ENCODE measurements around the gene ARHGAP36. TPM values are rescaled to one million over a fixed set of nuclear protein-coding genes. Genes with fewer than 3 reads are reported as not detected.

The ARHGAP36 gene
- total RNA-seq, 2 experiments from 2014 or later, result not detected

DNA sequence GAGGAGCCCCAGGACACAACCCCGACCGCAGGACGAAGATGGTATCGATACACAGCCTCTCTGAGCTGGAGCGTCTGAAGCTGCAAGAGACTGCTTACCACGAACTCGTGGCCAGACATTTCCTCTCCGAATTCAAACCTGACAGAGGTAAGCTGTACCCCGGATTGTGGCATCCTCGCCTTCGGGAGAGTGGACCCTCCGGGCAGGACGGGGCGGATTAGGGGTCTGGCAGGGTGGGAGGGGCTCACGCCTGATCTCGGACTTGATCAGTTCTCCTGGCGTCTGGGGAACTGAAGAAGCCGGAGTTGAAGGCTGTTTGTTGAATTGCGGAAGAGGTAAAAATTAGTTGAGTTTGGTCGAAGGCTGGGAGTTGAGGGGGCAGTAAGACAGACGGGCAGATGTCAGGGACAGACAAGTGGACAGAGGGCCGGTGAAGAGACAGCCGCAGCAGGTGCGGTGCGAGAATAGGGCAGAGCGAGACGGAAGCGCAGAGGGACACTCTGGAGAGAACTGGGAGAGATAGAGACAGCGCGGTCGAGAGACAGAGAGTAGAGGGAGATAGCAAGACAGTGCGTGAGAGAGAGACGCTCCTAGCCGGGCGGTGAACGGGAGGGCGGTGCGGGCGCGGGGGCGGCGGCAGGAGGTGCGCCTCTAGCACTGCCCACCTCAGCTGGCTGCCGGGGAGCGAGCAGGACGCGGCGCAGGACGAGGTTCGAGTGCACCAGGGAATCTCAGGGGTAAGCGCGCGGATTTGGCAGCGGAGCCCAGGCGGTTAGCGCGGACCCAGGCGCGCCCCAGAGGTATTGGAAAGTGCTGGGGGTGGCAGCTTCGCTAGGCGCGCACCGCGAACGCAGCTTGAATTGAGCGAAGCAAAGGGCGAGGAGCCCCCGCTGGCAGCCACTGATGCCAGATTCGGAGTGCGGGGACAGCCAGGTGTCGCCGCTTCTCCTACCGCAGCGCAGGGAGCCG, 23.9 kb downstream of the ARHGAP36 start:
- Histone ChIP-seq H3K4me3 (ENCODE audit: low read depth, low read length, poor library complexity, severe bottlenecking) (no peak overlapping the region), H3K4me1 (ENCODE audit: insufficient read depth, low read length, poor library complexity, severe bottlenecking) (no peaks in the 10 kb centered on the region), H3K9me2 (ENCODE audit: insufficient read depth, low read length) (no peaks in the 10 kb centered on the region), H2AFZ (ENCODE audit: low read length) (no peak overlapping the region), H3K9me3 (ENCODE audit: low read length) (no peaks in the 10 kb centered on the region), H4K20me1 (ENCODE audit: insufficient read depth, low read length) (no peaks in the 10 kb centered on the region), H3K27ac (ENCODE audit: low read depth, low read length, poor library complexity, severe bottlenecking) (no peak overlapping the region), H3K36me3 (ENCODE audit: insufficient read depth, low read length) (no peaks in the 10 kb centered on the region), H3K79me2 (ENCODE audit: insufficient read depth, low read depth, low read length) (no peaks in the 10 kb centered on the region), H3K4me2 (ENCODE audit: low read length) (no peak overlapping the region)
- intact Hi-C loops (cut with micrococcal nuclease; ENCODE audit: unreplicated experiment), result no loop called here
- BruUV-seq (replicated peaks), result no TSS peak
- no peak for DNase-seq (ENCODE audit: low spot score)
- ChIA-PET CTCF (ENCODE audit: unreplicated experiment) (no interaction called here), POLR2A (no interaction called here)
- no peak for TF ChIP-seq EZH2phosphoT487 (IDR thresholded peaks at IDR 0.05; ENCODE audit: borderline replicate concordance, low read depth, low read length)
- TF ChIP-seq, protein P1, sequence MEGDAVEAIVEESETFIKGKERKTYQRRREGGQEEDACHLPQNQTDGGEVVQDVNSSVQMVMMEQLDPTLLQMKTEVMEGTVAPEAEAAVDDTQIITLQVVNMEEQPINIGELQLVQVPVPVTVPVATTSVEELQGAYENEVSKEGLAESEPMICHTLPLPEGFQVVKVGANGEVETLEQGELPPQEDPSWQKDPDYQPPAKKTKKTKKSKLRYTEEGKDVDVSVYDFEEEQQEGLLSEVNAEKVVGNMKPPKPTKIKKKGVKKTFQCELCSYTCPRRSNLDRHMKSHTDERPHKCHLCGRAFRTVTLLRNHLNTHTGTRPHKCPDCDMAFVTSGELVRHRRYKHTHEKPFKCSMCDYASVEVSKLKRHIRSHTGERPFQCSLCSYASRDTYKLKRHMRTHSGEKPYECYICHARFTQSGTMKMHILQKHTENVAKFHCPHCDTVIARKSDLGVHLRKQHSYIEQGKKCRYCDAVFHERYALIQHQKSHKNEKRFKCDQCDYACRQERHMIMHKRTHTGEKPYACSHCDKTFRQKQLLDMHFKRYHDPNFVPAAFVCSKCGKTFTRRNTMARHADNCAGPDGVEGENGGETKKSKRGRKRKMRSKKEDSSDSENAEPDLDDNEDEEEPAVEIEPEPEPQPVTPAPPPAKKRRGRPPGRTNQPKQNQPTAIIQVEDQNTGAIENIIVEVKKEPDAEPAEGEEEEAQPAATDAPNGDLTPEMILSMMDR (conservative IDR thresholded peaks at IDR 0.05; ENCODE audit: low read length), result no peak

DNA sequence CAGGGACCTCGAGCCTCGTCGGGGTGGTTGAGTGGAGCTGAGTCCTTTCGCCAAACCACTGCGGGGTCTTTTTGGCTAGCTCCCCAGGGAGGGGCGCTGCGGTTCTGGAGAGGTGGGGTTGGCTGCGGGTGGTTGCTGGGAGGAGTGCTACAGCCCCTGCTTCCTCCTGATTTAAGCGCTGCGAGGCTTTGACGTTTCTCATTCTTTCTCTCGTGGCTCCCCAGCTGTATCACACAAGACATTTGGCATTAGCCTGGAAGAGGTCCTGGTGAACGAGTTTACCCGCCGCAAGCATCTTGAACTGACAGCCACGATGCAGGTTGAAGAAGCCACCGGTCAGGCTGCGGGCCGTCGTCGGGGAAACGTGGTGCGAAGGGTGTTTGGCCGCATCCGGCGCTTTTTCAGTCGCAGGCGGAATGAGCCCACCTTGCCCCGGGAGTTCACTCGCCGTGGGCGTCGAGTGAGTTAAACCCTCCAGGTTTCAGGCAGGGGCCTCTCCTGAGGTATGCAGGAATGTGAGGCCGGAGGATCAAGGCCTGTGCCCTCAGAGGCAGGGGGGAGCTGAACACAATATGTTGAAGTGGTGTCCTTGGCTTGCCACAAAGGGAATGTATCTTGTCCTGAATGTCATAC, 25.5 kb downstream of the ARHGAP36 start:
- Histone ChIP-seq H3K9me2 (ENCODE audit: insufficient read depth, low read length) (no peaks in the 10 kb centered on the region), H3K4me3 (ENCODE audit: low read depth, low read length, poor library complexity, severe bottlenecking) (no peak overlapping the region), H3K79me2 (ENCODE audit: insufficient read depth, low read depth, low read length) (no peaks in the 10 kb centered on the region), H3K27ac (ENCODE audit: low read depth, low read length, poor library complexity, severe bottlenecking) (no peak overlapping the region), H2AFZ (ENCODE audit: low read length) (no peak overlapping the region), H4K20me1 (ENCODE audit: insufficient read depth, low read length) (no peaks in the 10 kb centered on the region), H3K36me3 (ENCODE audit: insufficient read depth, low read length) (no peaks in the 10 kb centered on the region), H3K4me1 (ENCODE audit: insufficient read depth, low read length, poor library complexity, severe bottlenecking) (no peaks in the 10 kb centered on the region), H3K9me3 (ENCODE audit: low read length) (no peaks in the 10 kb centered on the region), H3K4me2 (ENCODE audit: low read length) (no peak overlapping the region)
- intact Hi-C loops (cut with micrococcal nuclease; ENCODE audit: unreplicated experiment), result no loop called here
- TF ChIP-seq, protein P1 (conservative IDR thresholded peaks at IDR 0.05; ENCODE audit: low read length), result no peak
- TF ChIP-seq EZH2phosphoT487 (IDR thresholded peaks at IDR 0.05; ENCODE audit: borderline replicate concordance, low read depth, low read length), result no peak
- no TSS peak for BruUV-seq (replicated peaks)
- ChIA-PET CTCF (ENCODE audit: unreplicated experiment) (no interaction called here), POLR2A (no interaction called here)
- DNase-seq (ENCODE audit: low spot score), result no peak

DNA sequence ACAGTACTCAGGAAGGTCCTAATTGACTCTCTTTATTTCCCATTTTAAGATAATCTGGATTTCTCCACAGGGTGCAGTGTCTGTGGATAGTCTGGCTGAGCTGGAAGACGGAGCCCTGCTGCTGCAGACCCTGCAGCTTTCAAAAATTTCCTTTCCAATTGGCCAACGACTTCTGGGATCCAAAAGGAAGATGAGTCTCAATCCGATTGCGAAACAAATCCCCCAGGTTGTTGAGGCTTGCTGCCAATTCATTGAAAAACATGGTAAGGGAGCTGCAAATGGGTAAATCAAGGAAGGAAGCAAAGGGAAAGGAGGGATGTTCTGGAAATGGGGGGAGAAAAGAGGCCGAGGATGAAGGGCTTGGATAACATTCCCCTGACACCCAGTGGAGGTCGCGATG, 26.0 kb downstream of the ARHGAP36 start:
- Histone ChIP-seq H4K20me1 (ENCODE audit: insufficient read depth, low read length) (no peaks in the 10 kb centered on the region), H3K9me2 (ENCODE audit: insufficient read depth, low read length) (no peaks in the 10 kb centered on the region), H3K36me3 (ENCODE audit: insufficient read depth, low read length) (no peaks in the 10 kb centered on the region), H3K79me2 (ENCODE audit: insufficient read depth, low read depth, low read length) (no peaks in the 10 kb centered on the region), H3K9me3 (ENCODE audit: low read length) (no peaks in the 10 kb centered on the region), H3K4me2 (ENCODE audit: low read length) (no peak overlapping the region), H3K4me1 (ENCODE audit: insufficient read depth, low read length, poor library complexity, severe bottlenecking) (no peaks in the 10 kb centered on the region), H2AFZ (ENCODE audit: low read length) (no peak overlapping the region), H3K27ac (ENCODE audit: low read depth, low read length, poor library complexity, severe bottlenecking) (no peak overlapping the region), H3K4me3 (ENCODE audit: low read depth, low read length, poor library complexity, severe bottlenecking) (no peak overlapping the region)
- ChIA-PET CTCF (ENCODE audit: unreplicated experiment) (no interaction called here), POLR2A (no interaction called here)
- intact Hi-C loops (cut with micrococcal nuclease; ENCODE audit: unreplicated experiment), result no loop called here
- DNase-seq (ENCODE audit: low spot score), result no peak
- TF ChIP-seq, protein P1 (conservative IDR thresholded peaks at IDR 0.05; ENCODE audit: low read length), result no peak
- BruUV-seq (replicated peaks), result no TSS peak

Data from OCI-LY7 (cell line).